ENCODE results near the gene PLXNB3. TPM values are rescaled to one million over a fixed set of nuclear protein-coding genes. Genes with fewer than 3 reads are reported as not detected.

PLXNB3 gene
- total and polyA plus RNA-seq, 10 donors = 0.48 to 2.8 (median 1.5) TPM

- Histone ChIP-seq H3K4me1 (peaks cover 0 to 25% (median 2%) of the 10 kb centered on the region in 6 donors), H3K27ac (no peak overlapping the region), H3K9me3 (peaks cover 0 to 8% (median under 1%) of the 10 kb centered on the region in 8 donors), H3K27me3 (replicated peaks in 1 of 7) (no peaks in the 10 kb centered on the region), H3K4me3 (no peak overlapping the region), H3K36me3 (peaks cover 0 to 66% (median 4%) of the 10 kb centered on the region in 6 donors)
- peak; percentile 54 for DNase-seq
- TF ChIP-seq, protein P1, sequence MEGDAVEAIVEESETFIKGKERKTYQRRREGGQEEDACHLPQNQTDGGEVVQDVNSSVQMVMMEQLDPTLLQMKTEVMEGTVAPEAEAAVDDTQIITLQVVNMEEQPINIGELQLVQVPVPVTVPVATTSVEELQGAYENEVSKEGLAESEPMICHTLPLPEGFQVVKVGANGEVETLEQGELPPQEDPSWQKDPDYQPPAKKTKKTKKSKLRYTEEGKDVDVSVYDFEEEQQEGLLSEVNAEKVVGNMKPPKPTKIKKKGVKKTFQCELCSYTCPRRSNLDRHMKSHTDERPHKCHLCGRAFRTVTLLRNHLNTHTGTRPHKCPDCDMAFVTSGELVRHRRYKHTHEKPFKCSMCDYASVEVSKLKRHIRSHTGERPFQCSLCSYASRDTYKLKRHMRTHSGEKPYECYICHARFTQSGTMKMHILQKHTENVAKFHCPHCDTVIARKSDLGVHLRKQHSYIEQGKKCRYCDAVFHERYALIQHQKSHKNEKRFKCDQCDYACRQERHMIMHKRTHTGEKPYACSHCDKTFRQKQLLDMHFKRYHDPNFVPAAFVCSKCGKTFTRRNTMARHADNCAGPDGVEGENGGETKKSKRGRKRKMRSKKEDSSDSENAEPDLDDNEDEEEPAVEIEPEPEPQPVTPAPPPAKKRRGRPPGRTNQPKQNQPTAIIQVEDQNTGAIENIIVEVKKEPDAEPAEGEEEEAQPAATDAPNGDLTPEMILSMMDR (IDR thresholded peaks at IDR 0.05 in 8 of 11, conservative IDR thresholded peaks at IDR 0.05 in 3 of 11) = no peak
- no peak for TF ChIP-seq POLR2AphosphoS5 (IDR thresholded peaks at IDR 0.05)
- no peak for TF ChIP-seq POLR2A (IDR thresholded peaks at IDR 0.05)
- intact Hi-C loops (cut with DNase I; ENCODE audit: low total_unique reads) = no loop called here
- 84 to 93% (median 87%) methylated on average over 3 to 15 of the region's 15 CpGs for WGBS, 5 donors
Measured at GRCh38 chrX:153736871-153737441, 27.1 kb upstream of the PLXNB3 start.

GRCh38 chrX:153738056-153738605, 25.9 kb upstream of the PLXNB3 start:
- no peaks in the 10 kb centered on the region for H3K9me3 ChIP-seq
- WGBS, 5 donors = 90 to 98% (median 93%) methylated on average over 8 to 27 of the region's 27 CpGs
- H3K36me3 ChIP-seq = peaks cover 0 to 66% (median 4%) of the 10 kb centered on the region in 6 donors
- H3K27ac ChIP-seq = no peak overlapping the region
- intact Hi-C loops (cut with DNase I; ENCODE audit: low total_unique reads) = no loop called here
- TF ChIP-seq POLR2A (IDR thresholded peaks at IDR 0.05) = no peak
- TF ChIP-seq POLR2AphosphoS5 (IDR thresholded peaks at IDR 0.05) = no peak
- TF ChIP-seq, protein P1 (IDR thresholded peaks at IDR 0.05 in 8 of 11, conservative IDR thresholded peaks at IDR 0.05 in 3 of 11) = no peak
- no peaks in the 10 kb centered on the region for H3K27me3 ChIP-seq (replicated peaks in 1 of 7)
- peaks cover 0 to 30% (median 3%) of the 10 kb centered on the region in 6 donors for H3K4me1 ChIP-seq
- DNase-seq = peak; percentile 69
- H3K4me3 ChIP-seq = no peak overlapping the region

- Histone ChIP-seq H3K9me3 (no peaks in the 10 kb centered on the region), H3K27me3 (replicated peaks in 1 of 7) (peaks cover 0 to 7% (median 0%) of the 10 kb centered on the region in 7 donors), H3K4me1 (peaks cover 0 to 41% (median 9%) of the 10 kb centered on the region in 6 donors), H3K36me3 (peaks cover 0 to 60% (median 4%) of the 10 kb centered on the region in 6 donors), H3K4me3 (no peak overlapping the region), H3K27ac (no peak overlapping the region)
- DNase-seq = peak; percentile 68
- TF ChIP-seq POLR2AphosphoS5 (IDR thresholded peaks at IDR 0.05) = peak in 2 of 3 donors; percentile 31 to 53
- TF ChIP-seq, protein P1 (IDR thresholded peaks at IDR 0.05 in 8 of 11, conservative IDR thresholded peaks at IDR 0.05 in 3 of 11) = no peak
- whole genome bisulfite sequencing, 5 donors = 78 to 96% (median 84%) methylated on average over 5 to 29 of the region's 29 CpGs
- intact Hi-C loops (cut with DNase I; ENCODE audit: low total_unique reads) = no loop called here
Measured at GRCh38 chrX:153739754-153740486, 24.1 kb upstream of the PLXNB3 start.

All from spleen (tissue), 11 donors.